PC-3 (cell line): ENCODE measurements around the gene STMND1. TPM values are rescaled to one million over a fixed set of nuclear protein-coding genes. Genes with fewer than 3 reads are reported as not detected.

Source experiments
- ATAC-seq: fragments of 200-7000 bp; cut with Tn5 transposase; 2 replicates; pipeline ENCODE4 v1.9.1; 2020; ENCODE audit warnings: mild to moderate bottlenecking, moderate library complexity
- BruUV-seq: library from RNA; stranded (reverse); fragments of 400-500 nt; replicated peaks from 2 replicates; lab custom pipeline; 2021; lab: Mats Ljungman, UMichigan
- CTCF ChIA-PET: fragments of 300-600 bp; sonication (Branson Sonifier 250); formaldehyde crosslinking; loops from one replicate; lab custom pipeline; 2022; ENCODE audit warnings: antibody characterized with exemption; lab: Charles Lee
- POLR2A ChIA-PET: fragments of 300-600 bp; sonication (Branson Sonifier 250); formaldehyde crosslinking; loops from one replicate; lab custom pipeline; 2022; ENCODE audit warnings: antibody characterized with exemption; ENCODE audit not compliant: unreplicated experiment; lab: Charles Lee
- DNase-seq: peaks from one replicate; pipeline ENCODE4 v3.0.0-alpha.2; 2015
- H2AFZ ChIP-seq: fragments of 300-600 bp; sonication (generic); 2 replicates; pipeline ENCODE4 v1.6.0; 2016; ENCODE audit warnings: antibody characterized with exemption, low read length
- H3F3A ChIP-seq: fragments of 300-600 bp; sonication (generic); one replicate; pipeline ENCODE4 v1.6.0; 2017; ENCODE audit warnings: antibody characterized with exemption, low read length, control low read depth, mild to moderate bottlenecking; ENCODE audit not compliant: unreplicated experiment
- H3K27ac ChIP-seq: fragments of 300-600 bp; sonication (generic); 2 replicates; pipeline ENCODE4 v1.5.1; 2016; ENCODE audit warnings: mild to moderate bottlenecking, low read length
- H3K27me3 ChIP-seq: fragments of 300-600 bp; sonication (generic); 2 replicates; pipeline ENCODE4 v1.6.1; 2016; ENCODE audit warnings: low read length, mixed read lengths
- H3K36me3 ChIP-seq: fragments of 300-600 bp; sonication (generic); 2 replicates; pipeline ENCODE4 v1.6.1; 2016; ENCODE audit warnings: low read depth, mixed run types, low read length, mixed read lengths
- H3K4me1 ChIP-seq: fragments of 300-600 bp; sonication (generic); 2 replicates; pipeline ENCODE4 v1.5.1; 2016; ENCODE audit warnings: low read length; ENCODE audit not compliant: insufficient read depth
- H3K4me2 ChIP-seq: fragments of 300-600 bp; sonication (generic); 2 replicates; pipeline ENCODE4 v1.6.0; 2016; ENCODE audit warnings: low read length
- H3K4me3 ChIP-seq: fragments of 300-600 bp; sonication (generic); 2 replicates; pipeline ENCODE4 v1.5.1; 2016; ENCODE audit warnings: mild to moderate bottlenecking, low read length, mixed read lengths
- H3K79me2 ChIP-seq: fragments of 300-600 bp; sonication (generic); 2 replicates; pipeline ENCODE4 v1.6.1; 2017; ENCODE audit warnings: low read length, mixed read lengths
- H3K9ac ChIP-seq: fragments of 300-600 bp; sonication (generic); 2 replicates; pipeline ENCODE4 v1.6.0; 2016; ENCODE audit warnings: mild to moderate bottlenecking, low read length
- H3K9me2 ChIP-seq: fragments of 300-600 bp; sonication (generic); replicated peaks from 2 replicates; pipeline ENCODE4 v1.6.1; 2016; ENCODE audit warnings: mixed run types, low read length, mixed read lengths
- H3K9me3 ChIP-seq: fragments of 300-600 bp; sonication (generic); 2 replicates; pipeline ENCODE4 v1.6.1; 2016; ENCODE audit warnings: low read length, mixed read lengths
- H4K20me1 ChIP-seq: fragments of 300-600 bp; sonication (generic); 2 replicates; pipeline ENCODE4 v1.6.1; 2016; ENCODE audit warnings: low read length, mixed read lengths
- EZH2 ChIP-seq: fragments of 300-600 bp; sonication (generic); IDR thresholded peaks from one replicate; pipeline ENCODE4 v1.6.1; 2017; ENCODE audit warnings: antibody characterized with exemption, mild to moderate bottlenecking, low read length; ENCODE audit not compliant: unreplicated experiment
- EZH2phosphoT487 ChIP-seq: fragments of 300-600 bp; sonication (generic); IDR thresholded peaks from 2 replicates; pipeline ENCODE4 v1.6.1; 2018; ENCODE audit warnings: mild to moderate bottlenecking, antibody characterized with exemption, low read length, borderline replicate concordance
- intact Hi-C: fragments of 100-400 bp; cut with micrococcal nuclease; formaldehyde crosslinking; loops from 2 replicates; pipeline ENCODE4 v1.9.0; 2023
- total RNA-seq: library from RNA; depleted of rRNA; stranded (reverse); fragments of >200 nt; gene quantifications from 2 replicates; pipeline ENCODE4 v1.2.3, GENCODE V29; 2014
- TF ChIP-seq, protein P1 (sequence below): fragments of 300-600 bp; sonication (generic); conservative IDR thresholded peaks from 2 replicates; pipeline ENCODE4 v1.5.1; 2017; ENCODE audit warnings: antibody characterized with exemption, low read depth, mild to moderate bottlenecking, low read length

STMND1 gene
- total RNA-seq, 1 experiment from 2014 or later: not detected

DNA sequence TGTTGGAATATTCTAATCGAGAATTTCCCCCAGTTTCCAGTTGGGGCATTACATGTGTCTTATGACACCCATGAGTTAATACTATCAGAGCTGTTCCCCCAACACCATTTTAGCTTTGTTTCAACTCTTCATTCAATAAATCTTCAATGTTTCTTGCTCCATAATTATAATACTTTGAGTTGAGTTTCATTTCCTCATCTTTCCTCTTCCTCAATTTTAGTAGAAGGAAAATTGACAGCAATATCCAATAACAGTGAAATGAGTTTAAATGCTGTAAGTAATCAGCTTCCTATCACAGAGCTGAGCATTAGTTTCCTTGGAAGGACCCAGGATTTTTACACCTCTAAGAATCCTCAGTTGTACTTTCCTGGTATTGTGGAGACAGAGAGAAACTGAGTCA lies 1.0 kb upstream of the STMND1 start:
- DNase-seq: no peak
- Histone ChIP-seq H3K9me2 (no peaks in the 10 kb centered on the region), H3K4me1 (peaks cover 9% of the 10 kb centered on the region), H3K4me2 (no peak overlapping the region), H3K79me2 (no peaks in the 10 kb centered on the region), H3K9ac (no peak overlapping the region), H3K9me3 (no peaks in the 10 kb centered on the region), H3F3A (no peaks in the 10 kb centered on the region), H4K20me1 (no peaks in the 10 kb centered on the region), H3K4me3 (no peak overlapping the region), H2AFZ (no peak overlapping the region), H3K27me3 (no peaks in the 10 kb centered on the region), H3K27ac (no peak overlapping the region), H3K36me3 (no peaks in the 10 kb centered on the region)
- ChIA-PET POLR2A (no interaction called here), CTCF (no interaction called here)
- ATAC-seq: no peak
- intact Hi-C loops: no loop called here
- TF ChIP-seq EZH2phosphoT487 (no peak), EZH2 (no peak)
- TF ChIP-seq, protein P1, sequence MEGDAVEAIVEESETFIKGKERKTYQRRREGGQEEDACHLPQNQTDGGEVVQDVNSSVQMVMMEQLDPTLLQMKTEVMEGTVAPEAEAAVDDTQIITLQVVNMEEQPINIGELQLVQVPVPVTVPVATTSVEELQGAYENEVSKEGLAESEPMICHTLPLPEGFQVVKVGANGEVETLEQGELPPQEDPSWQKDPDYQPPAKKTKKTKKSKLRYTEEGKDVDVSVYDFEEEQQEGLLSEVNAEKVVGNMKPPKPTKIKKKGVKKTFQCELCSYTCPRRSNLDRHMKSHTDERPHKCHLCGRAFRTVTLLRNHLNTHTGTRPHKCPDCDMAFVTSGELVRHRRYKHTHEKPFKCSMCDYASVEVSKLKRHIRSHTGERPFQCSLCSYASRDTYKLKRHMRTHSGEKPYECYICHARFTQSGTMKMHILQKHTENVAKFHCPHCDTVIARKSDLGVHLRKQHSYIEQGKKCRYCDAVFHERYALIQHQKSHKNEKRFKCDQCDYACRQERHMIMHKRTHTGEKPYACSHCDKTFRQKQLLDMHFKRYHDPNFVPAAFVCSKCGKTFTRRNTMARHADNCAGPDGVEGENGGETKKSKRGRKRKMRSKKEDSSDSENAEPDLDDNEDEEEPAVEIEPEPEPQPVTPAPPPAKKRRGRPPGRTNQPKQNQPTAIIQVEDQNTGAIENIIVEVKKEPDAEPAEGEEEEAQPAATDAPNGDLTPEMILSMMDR: no peak
- BruUV-seq: no TSS peak

DNA sequence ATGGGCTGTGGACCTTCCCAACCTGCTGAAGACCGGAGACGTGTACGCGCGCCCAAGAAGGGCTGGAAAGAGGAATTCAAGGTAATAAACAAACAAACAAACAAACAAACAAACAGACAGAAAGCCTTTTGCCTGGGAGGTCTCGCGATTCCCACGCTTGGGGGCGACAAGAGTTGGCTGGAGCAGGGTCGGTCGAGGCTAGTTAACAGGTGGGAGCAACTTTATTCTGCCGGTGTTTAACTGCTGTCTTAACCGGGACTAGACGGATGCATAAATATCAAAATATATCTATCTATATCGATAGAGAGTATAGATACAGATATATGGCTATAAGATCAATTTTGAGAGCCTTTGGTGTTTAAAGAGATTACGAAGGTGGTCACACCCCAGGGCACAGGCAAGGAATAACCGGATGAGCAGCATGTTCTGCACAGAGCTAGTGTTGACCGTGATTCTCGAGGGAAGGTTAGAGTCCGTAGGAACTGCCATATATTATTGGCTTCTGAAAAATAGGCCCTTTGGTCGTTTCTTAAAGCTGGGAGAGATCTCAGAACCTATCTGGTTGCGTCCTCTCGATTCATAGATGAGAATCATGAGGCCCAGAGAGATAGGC lies 514 bp downstream of the STMND1 start:
- no peak for TF ChIP-seq EZH2phosphoT487
- H2AFZ ChIP-seq: peak overlapping the region; percentile 88
- H3K36me3 ChIP-seq: no peaks in the 10 kb centered on the region
- POLR2A ChIA-PET: no interaction called here
- intact Hi-C loops: no loop called here
- no TSS peak for BruUV-seq
- ATAC-seq: no peak
- H3K4me1 ChIP-seq: peaks cover 5% of the 10 kb centered on the region
- DNase-seq: no peak
- no peaks in the 10 kb centered on the region for H3K27me3 ChIP-seq
- H3K9me3 ChIP-seq: no peaks in the 10 kb centered on the region
- H3K79me2 ChIP-seq: no peaks in the 10 kb centered on the region
- H3K4me3 ChIP-seq: peak overlapping the region; percentile 73
- no peaks in the 10 kb centered on the region for H3K9me2 ChIP-seq
- H4K20me1 ChIP-seq: no peaks in the 10 kb centered on the region
- no peaks in the 10 kb centered on the region for H3F3A ChIP-seq
- H3K27ac ChIP-seq: no peak overlapping the region
- no peak overlapping the region for H3K9ac ChIP-seq
- H3K4me2 ChIP-seq: peak overlapping the region; percentile 93
- CTCF ChIA-PET: no interaction called here

DNA sequence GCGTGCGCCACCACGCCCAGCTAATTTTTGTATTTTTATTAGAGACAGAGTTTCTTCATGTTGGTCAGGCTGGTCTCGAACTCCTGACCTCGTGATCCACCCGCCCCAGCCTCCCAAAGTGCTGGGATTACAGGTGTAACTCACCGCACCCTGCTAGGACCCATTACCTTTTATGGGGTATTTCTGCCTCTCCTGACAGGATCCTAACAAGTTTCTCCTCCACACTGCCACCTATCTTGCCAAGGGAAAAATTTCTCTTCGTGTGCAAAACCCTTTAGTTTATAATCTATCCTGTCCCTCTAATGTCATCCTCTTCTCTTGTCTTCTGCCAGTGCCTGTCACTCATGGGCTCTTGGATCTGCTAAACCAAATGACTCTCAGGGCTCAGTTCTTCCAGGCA lies 1.9 kb downstream of the STMND1 start:
- no TSS peak for BruUV-seq
- Histone ChIP-seq H3K36me3 (no peaks in the 10 kb centered on the region), H3K4me1 (peaks cover 3% of the 10 kb centered on the region), H3K79me2 (no peaks in the 10 kb centered on the region), H3K9me2 (no peaks in the 10 kb centered on the region), H3K27ac (no peak overlapping the region), H3K4me3 (no peak overlapping the region), H4K20me1 (no peaks in the 10 kb centered on the region), H3K4me2 (no peak overlapping the region), H3K9ac (no peak overlapping the region), H2AFZ (no peak overlapping the region), H3F3A (no peaks in the 10 kb centered on the region), H3K27me3 (no peaks in the 10 kb centered on the region), H3K9me3 (no peaks in the 10 kb centered on the region)
- intact Hi-C loops: no loop called here
- ATAC-seq: no peak; the same call in 1 of the 2 replicates
- peak; percentile 39 for DNase-seq
- POLR2A ChIA-PET: no interaction called here
- CTCF ChIA-PET: interaction anchor here (0.6 to 0.7 kb wide), 2 partner anchors 334 to 1671 kb away, joined by 7 to 15 read pairs; no protein-coding TSS in a partner anchor
- TF ChIP-seq EZH2 (no peak), EZH2phosphoT487 (no peak)
- TF ChIP-seq, protein P1: peak; percentile 46
